Smooth muscle cell (in vitro differentiated cells): ENCODE measurements around the gene ESAM. TPM values are rescaled to one million over a fixed set of nuclear protein-coding genes. Genes with fewer than 3 reads are reported as not detected.

Source experiments
- DNase-seq: peaks from one replicate; lab custom pipeline; 2025; ENCODE audit not compliant: unreplicated experiment; lab: John Stamatoyannopoulos, UW
- H2AFZ ChIP-seq: fragments of 200-600 bp; sonication (generic); 2 replicates; pipeline ENCODE4 v1.6.0; 2016; ENCODE audit warnings: antibody characterized with exemption, low read depth, mild to moderate bottlenecking
- H3F3A ChIP-seq: fragments of 200-600 bp; sonication (generic); 2 replicates; pipeline ENCODE4 v1.6.0; 2017; ENCODE audit warnings: antibody characterized with exemption, low read depth
- H3K27ac ChIP-seq: fragments of 200-600 bp; sonication (generic); 2 replicates; pipeline ENCODE4 v1.5.1; 2016; ENCODE audit warnings: low read depth, mild to moderate bottlenecking
- H3K27me3 ChIP-seq: fragments of 200-600 bp; sonication (generic); 2 replicates; pipeline ENCODE4 v1.6.1; 2016; ENCODE audit warnings: low read depth, mild to moderate bottlenecking
- H3K36me3 ChIP-seq: fragments of 200-600 bp; sonication (generic); 2 replicates; pipeline ENCODE4 v1.5.1; 2016; ENCODE audit warnings: low read depth
- H3K4me1 ChIP-seq: fragments of 200-600 bp; sonication (generic); 2 replicates; pipeline ENCODE4 v1.5.1; 2016; ENCODE audit warnings: low read depth
- H3K4me2 ChIP-seq: fragments of 200-600 bp; sonication (generic); 2 replicates; pipeline ENCODE4 v1.6.0; 2016; ENCODE audit warnings: mild to moderate bottlenecking
- H3K4me3 ChIP-seq: fragments of 200-600 bp; sonication (generic); 2 replicates; pipeline ENCODE4 v1.5.1; 2016; ENCODE audit warnings: mild to moderate bottlenecking
- H3K79me2 ChIP-seq: fragments of 200-600 bp; sonication (generic); 2 replicates; pipeline ENCODE4 v1.6.0; 2016; ENCODE audit warnings: low read depth, mild to moderate bottlenecking
- H3K9ac ChIP-seq: fragments of 200-600 bp; sonication (generic); 2 replicates; pipeline ENCODE4 v1.6.0; 2016; ENCODE audit warnings: low read depth
- H3K9me3 ChIP-seq: fragments of 200-600 bp; sonication (generic); replicated peaks from 2 replicates; pipeline ENCODE4 v1.5.1; 2016; ENCODE audit warnings: low read depth
- H4K20me1 ChIP-seq: fragments of 200-600 bp; sonication (generic); 2 replicates; pipeline ENCODE4 v1.6.0; 2016; ENCODE audit warnings: low read depth
- WGBS: methylation state at CpG from one replicate; pipeline ENCODE4 v1.1.7; 2016; ENCODE audit warnings: low lambda C conversion rate; 5-methylcytosine and 5-hydroxymethylcytosine counted together
- polyA plus RNA-seq: library from polyadenylated mRNA; unstranded; fragments of >200 nt; fragmentation: Nextera tagmentation; extraction: Ambion mirVana; gene quantifications from 2 replicates; pipeline ENCODE4 v1.2.1, GENCODE V29; 2016
- total RNA-seq: library from RNA; depleted of rRNA; stranded (reverse); fragments of >200 nt; gene quantifications from 2 replicates; pipeline ENCODE4 v1.2.3, GENCODE V29; 2014
- TF ChIP-seq, protein P1 (sequence below): fragments of 200-600 bp; sonication (generic); IDR thresholded peaks from 2 replicates; pipeline ENCODE4 v1.5.1; 2017; ENCODE audit warnings: borderline replicate concordance, mild to moderate bottlenecking, antibody characterized with exemption; ENCODE audit not compliant: insufficient read depth, poor library complexity, severe bottlenecking

The ESAM gene
- total and polyA plus RNA-seq, 2 experiments from 2014 or later = 0.31 to 0.94 TPM

- Histone ChIP-seq H3K36me3 (no peaks in the 10 kb centered on the region), H2AFZ (no peak overlapping the region), H3K27ac (no peak overlapping the region), H3K9ac (no peak overlapping the region), H3K9me3 (no peaks in the 10 kb centered on the region), H3K4me1 (peaks cover 15% of the 10 kb centered on the region), H3K27me3 (peaks cover 67% of the 10 kb centered on the region), H3K79me2 (no peaks in the 10 kb centered on the region), H3K4me2 (no peak overlapping the region), H3F3A (no peaks in the 10 kb centered on the region), H4K20me1 (no peaks in the 10 kb centered on the region), H3K4me3 (no peak overlapping the region)
- DNase-seq = no peak
- 63% methylated on average over 3 of the region's 3 CpGs for WGBS
- TF ChIP-seq, protein P1, sequence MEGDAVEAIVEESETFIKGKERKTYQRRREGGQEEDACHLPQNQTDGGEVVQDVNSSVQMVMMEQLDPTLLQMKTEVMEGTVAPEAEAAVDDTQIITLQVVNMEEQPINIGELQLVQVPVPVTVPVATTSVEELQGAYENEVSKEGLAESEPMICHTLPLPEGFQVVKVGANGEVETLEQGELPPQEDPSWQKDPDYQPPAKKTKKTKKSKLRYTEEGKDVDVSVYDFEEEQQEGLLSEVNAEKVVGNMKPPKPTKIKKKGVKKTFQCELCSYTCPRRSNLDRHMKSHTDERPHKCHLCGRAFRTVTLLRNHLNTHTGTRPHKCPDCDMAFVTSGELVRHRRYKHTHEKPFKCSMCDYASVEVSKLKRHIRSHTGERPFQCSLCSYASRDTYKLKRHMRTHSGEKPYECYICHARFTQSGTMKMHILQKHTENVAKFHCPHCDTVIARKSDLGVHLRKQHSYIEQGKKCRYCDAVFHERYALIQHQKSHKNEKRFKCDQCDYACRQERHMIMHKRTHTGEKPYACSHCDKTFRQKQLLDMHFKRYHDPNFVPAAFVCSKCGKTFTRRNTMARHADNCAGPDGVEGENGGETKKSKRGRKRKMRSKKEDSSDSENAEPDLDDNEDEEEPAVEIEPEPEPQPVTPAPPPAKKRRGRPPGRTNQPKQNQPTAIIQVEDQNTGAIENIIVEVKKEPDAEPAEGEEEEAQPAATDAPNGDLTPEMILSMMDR = no peak
Observed at GRCh38 chr11:124716591-124716990, 45.5 kb downstream of the ESAM start.

DNA sequence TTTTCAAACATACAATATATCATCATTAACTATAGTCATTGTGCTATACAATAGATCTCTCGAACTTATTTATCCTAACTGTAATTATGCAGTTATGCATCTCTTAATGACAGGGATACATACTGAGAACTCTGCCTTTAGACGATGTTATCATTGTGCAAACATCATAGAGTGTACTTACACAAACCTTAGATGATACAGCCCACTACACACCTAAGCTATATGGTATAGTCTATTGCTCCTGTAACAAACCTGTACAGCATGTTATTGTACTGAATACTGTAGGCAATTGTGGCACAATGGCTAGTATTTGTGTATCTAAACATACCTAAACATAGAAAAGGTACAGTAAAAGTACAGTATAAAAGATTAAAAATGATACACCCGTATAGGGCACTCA lies 49.7 kb downstream of the ESAM start:
- H4K20me1 ChIP-seq = no peaks in the 10 kb centered on the region
- H3K9ac ChIP-seq = no peak overlapping the region
- no peaks in the 10 kb centered on the region for H3K9me3 ChIP-seq
- H3K36me3 ChIP-seq = no peaks in the 10 kb centered on the region
- DNase-seq = no peak
- 81% methylated on average over 3 of the region's 3 CpGs for WGBS
- H3K27ac ChIP-seq = no peak overlapping the region
- H3K4me1 ChIP-seq = peaks cover 1% of the 10 kb centered on the region
- no peaks in the 10 kb centered on the region for H3F3A ChIP-seq
- H3K27me3 ChIP-seq = peaks cover 25% of the 10 kb centered on the region
- H3K79me2 ChIP-seq = no peaks in the 10 kb centered on the region
- H3K4me3 ChIP-seq = no peak overlapping the region
- TF ChIP-seq, protein P1 = no peak
- no peak overlapping the region for H3K4me2 ChIP-seq
- no peak overlapping the region for H2AFZ ChIP-seq

- Histone ChIP-seq H4K20me1 (no peaks in the 10 kb centered on the region), H3K9me3 (no peaks in the 10 kb centered on the region), H3K36me3 (no peaks in the 10 kb centered on the region), H3K79me2 (no peaks in the 10 kb centered on the region), H3K4me3 (no peak overlapping the region), H3F3A (no peaks in the 10 kb centered on the region), H3K27me3 (no peaks in the 10 kb centered on the region), H3K9ac (no peak overlapping the region), H3K4me2 (no peak overlapping the region), H3K27ac (no peak overlapping the region), H3K4me1 (no peaks in the 10 kb centered on the region), H2AFZ (no peak overlapping the region)
- TF ChIP-seq, protein P1 = no peak
- 90% methylated on average over 4 of the region's 4 CpGs for WGBS
- DNase-seq = no peak
Observed at GRCh38 chr11:124707829-124708228, 54.3 kb downstream of the ESAM start.

Other genes with a start within 250 kb of the ESAM start
- not detected in 2 replicates for gene OR8B12, start 218.6 kb downstream of the ESAM start, total RNA-seq
- gene OR8B12, start 218.6 kb downstream of the ESAM start, polyA plus RNA-seq = not detected in 2 replicates
- not detected in 2 replicates for gene OR8A1, start 192.3 kb downstream of the ESAM start, total RNA-seq
- not detected in 2 replicates for gene OR8A1, start 192.3 kb downstream of the ESAM start, polyA plus RNA-seq
- gene PANX3, start 150.9 kb downstream of the ESAM start, total RNA-seq = not detected in 2 replicates
- gene PANX3, start 150.9 kb downstream of the ESAM start, polyA plus RNA-seq = not detected in 2 replicates
- gene TBRG1, start 139.4 kb downstream of the ESAM start, total RNA-seq = 23.4 and 30.6 TPM in 2 replicates
- 28.5 and 28.9 TPM in 2 replicates for gene TBRG1, start 139.4 kb downstream of the ESAM start, polyA plus RNA-seq
- gene SIAE, start 88.6 kb downstream of the ESAM start, total RNA-seq = 12.5 and 14.1 TPM in 2 replicates
- 9.7 and 11.5 TPM in 2 replicates for gene SIAE, start 88.6 kb downstream of the ESAM start, polyA plus RNA-seq
- 6.1 and 12.2 TPM in 2 replicates for gene SPA17, start 88.4 kb downstream of the ESAM start, total RNA-seq
- gene SPA17, start 88.4 kb downstream of the ESAM start, polyA plus RNA-seq = 7.4 and 9.2 TPM in 2 replicates
- gene NRGN, start 22.3 kb downstream of the ESAM start, total RNA-seq = 1.2 TPM in 1 of 2 replicates, not detected in the other
- gene NRGN, start 22.3 kb downstream of the ESAM start, polyA plus RNA-seq = 2.0 and 2.8 TPM in 2 replicates
- gene VSIG2, start 10.0 kb downstream of the ESAM start, total RNA-seq = not detected in 2 replicates
- gene VSIG2, start 10.0 kb downstream of the ESAM start, polyA plus RNA-seq = not detected in 2 replicates
- 18.8 and 25.3 TPM in 2 replicates for gene MSANTD2, start 38.1 kb upstream of the ESAM start, total RNA-seq
- 11.4 and 13.6 TPM in 2 replicates for gene MSANTD2, start 38.1 kb upstream of the ESAM start, polyA plus RNA-seq
- gene ROBO3, start 103.1 kb upstream of the ESAM start, total RNA-seq = 8.9 and 10.4 TPM in 2 replicates
- 10.8 and 12.8 TPM in 2 replicates for gene ROBO3, start 103.1 kb upstream of the ESAM start, polyA plus RNA-seq
- not detected in 2 replicates for gene ROBO4, start 135.6 kb upstream of the ESAM start, total RNA-seq
- gene ROBO4, start 135.6 kb upstream of the ESAM start, polyA plus RNA-seq = 0.06 and 0.40 TPM in 2 replicates
- gene HEPN1, start 157.0 kb upstream of the ESAM start, total RNA-seq = not detected in 2 replicates
- gene HEPN1, start 157.0 kb upstream of the ESAM start, polyA plus RNA-seq = not detected in 2 replicates
- gene HEPACAM, start 173.8 kb upstream of the ESAM start, total RNA-seq = not detected in 2 replicates
- gene HEPACAM, start 173.8 kb upstream of the ESAM start, polyA plus RNA-seq = not detected in 2 replicates
- 2.7 and 4.0 TPM in 2 replicates for gene CCDC15, start 191.9 kb upstream of the ESAM start, total RNA-seq
- gene CCDC15, start 191.9 kb upstream of the ESAM start, polyA plus RNA-seq = 1.2 and 1.9 TPM in 2 replicates